Neural crest cell (in vitro differentiated cells): ENCODE measurements around the gene OSGEP. TPM values are rescaled to one million over a fixed set of nuclear protein-coding genes. Genes with fewer than 3 reads are reported as not detected.
"Not testable (repeated sequence)": the region's sequence is repeated elsewhere in the genome, so short reads cannot be mapped to it uniquely, and the experiment has no call there.

ENCODE experiments used
- DNase-seq: peaks from one replicate; pipeline ENCODE4 v3.0.0; 2021; ENCODE audit warnings: low read depth, mixed read lengths, low spot score
- H3K27ac Mint-ChIP-seq: one replicate; pipeline ENCODE4 v1.8.0; 2021; ENCODE audit warnings: mild to moderate bottlenecking, mixed read lengths; ENCODE audit not compliant: unreplicated experiment
- H3K27me3 Mint-ChIP-seq: 2 replicates; pipeline ENCODE4 v1.8.0; 2021; ENCODE audit warnings: low read depth, mild to moderate bottlenecking, mixed read lengths
- H3K36me3 Mint-ChIP-seq: 2 replicates; pipeline ENCODE4 v1.8.0; 2021; ENCODE audit warnings: low read depth, mild to moderate bottlenecking, mixed read lengths
- H3K4me1 Mint-ChIP-seq: 2 replicates; pipeline ENCODE4 v1.8.0; 2021; ENCODE audit warnings: mixed read lengths
- H3K4me3 Mint-ChIP-seq: one replicate; pipeline ENCODE4 v1.8.0; 2021; ENCODE audit warnings: mild to moderate bottlenecking, mixed read lengths
- H3K9me3 Mint-ChIP-seq: 2 replicates; pipeline ENCODE4 v1.8.0; 2021; ENCODE audit warnings: mixed read lengths
- CTCF ChIP-seq: fragments of 200-600 bp; sonication (generic); conservative IDR thresholded peaks from 2 replicates; pipeline ENCODE4 v1.5.0; 2021; ENCODE audit warnings: antibody characterized with exemption, mild to moderate bottlenecking
- total RNA-seq: library from RNA; stranded (reverse); gene quantifications from 2 replicates; pipeline ENCODE4 v1.2.1, GENCODE V29; 2021

Gene OSGEP
- total RNA-seq, 1 donor from 2014 or later, result 68.1 TPM

GRCh38 chr14:20446889-20447288 is 7.7 kb downstream of the OSGEP start:
- no peaks in the 10 kb centered on the region for H3K4me1 Mint-ChIP-seq
- no peaks in the 10 kb centered on the region for H3K9me3 Mint-ChIP-seq
- peaks cover 34% of the 10 kb centered on the region for H3K36me3 Mint-ChIP-seq
- TF ChIP-seq CTCF, result no peak
- peak overlapping the region; percentile 74 for H3K27ac Mint-ChIP-seq
- H3K4me3 Mint-ChIP-seq, result no peak overlapping the region
- H3K27me3 Mint-ChIP-seq, result no peaks in the 10 kb centered on the region
- DNase-seq, result no peak

- H3K9me3 Mint-ChIP-seq, H3K4me3 Mint-ChIP-seq, H3K27ac Mint-ChIP-seq, DNase-seq, H3K4me1 Mint-ChIP-seq, H3K27me3 Mint-ChIP-seq: not testable (repeated sequence)
- peaks cover 24% of the 10 kb centered on the region for H3K36me3 Mint-ChIP-seq
These were observed 11.0 kb downstream of the OSGEP start for GRCh38 chr14:20443650-20444049.

GRCh38 chr14:20441461-20441860 is 13.2 kb downstream of the OSGEP start:
- peaks cover 4% of the 10 kb centered on the region for H3K27me3 Mint-ChIP-seq
- TF ChIP-seq CTCF, result no peak
- H3K9me3 Mint-ChIP-seq, result no peaks in the 10 kb centered on the region
- peaks cover 11% of the 10 kb centered on the region for H3K36me3 Mint-ChIP-seq
- no peaks in the 10 kb centered on the region for H3K4me1 Mint-ChIP-seq
- DNase-seq, result no peak
- H3K4me3 Mint-ChIP-seq, result no peak overlapping the region
- peak overlapping the region; percentile 16 for H3K27ac Mint-ChIP-seq

- no peak for DNase-seq
- Mint-ChIP-seq H3K36me3 (peaks cover 11% of the 10 kb centered on the region), H3K27ac (no peak overlapping the region), H3K4me1 (no peaks in the 10 kb centered on the region), H3K4me3 (no peak overlapping the region), H3K9me3 (no peaks in the 10 kb centered on the region), H3K27me3 (peaks cover 4% of the 10 kb centered on the region)
- no peak for TF ChIP-seq CTCF
These were observed 13.7 kb downstream of the OSGEP start for GRCh38 chr14:20440882-20441281.

GRCh38 chr14:20440465-20440864 is 14.1 kb downstream of the OSGEP start:
- TF ChIP-seq CTCF, result no peak

GRCh38 chr14:20438664-20439063 is 15.9 kb downstream of the OSGEP start:
- no peak for DNase-seq
- peaks cover 11% of the 10 kb centered on the region for H3K36me3 Mint-ChIP-seq
- TF ChIP-seq CTCF, result no peak
- no peaks in the 10 kb centered on the region for H3K9me3 Mint-ChIP-seq
- no peak overlapping the region for H3K27ac Mint-ChIP-seq
- H3K4me3 Mint-ChIP-seq, result no peak overlapping the region
- peaks cover 4% of the 10 kb centered on the region for H3K27me3 Mint-ChIP-seq
- no peaks in the 10 kb centered on the region for H3K4me1 Mint-ChIP-seq

More at GRCh38 chr14:20440465-20440864, 14.1 kb downstream of the OSGEP start:
- no peak overlapping the region for H3K4me3 Mint-ChIP-seq
- H3K9me3 Mint-ChIP-seq, result no peaks in the 10 kb centered on the region
- peaks cover 4% of the 10 kb centered on the region for H3K27me3 Mint-ChIP-seq
- no peaks in the 10 kb centered on the region for H3K4me1 Mint-ChIP-seq
- H3K27ac Mint-ChIP-seq, result no peak overlapping the region
- DNase-seq, result no peak
- peaks cover 11% of the 10 kb centered on the region for H3K36me3 Mint-ChIP-seq
